ENCODE measurements around the gene COL18A1. TPM values are rescaled to one million over a fixed set of nuclear protein-coding genes. Genes with fewer than 3 reads are reported as not detected.

Gene COL18A1
- total RNA-seq, 1 donor from 2014 or later = 535 TPM

- TF ChIP-seq, protein P1, sequence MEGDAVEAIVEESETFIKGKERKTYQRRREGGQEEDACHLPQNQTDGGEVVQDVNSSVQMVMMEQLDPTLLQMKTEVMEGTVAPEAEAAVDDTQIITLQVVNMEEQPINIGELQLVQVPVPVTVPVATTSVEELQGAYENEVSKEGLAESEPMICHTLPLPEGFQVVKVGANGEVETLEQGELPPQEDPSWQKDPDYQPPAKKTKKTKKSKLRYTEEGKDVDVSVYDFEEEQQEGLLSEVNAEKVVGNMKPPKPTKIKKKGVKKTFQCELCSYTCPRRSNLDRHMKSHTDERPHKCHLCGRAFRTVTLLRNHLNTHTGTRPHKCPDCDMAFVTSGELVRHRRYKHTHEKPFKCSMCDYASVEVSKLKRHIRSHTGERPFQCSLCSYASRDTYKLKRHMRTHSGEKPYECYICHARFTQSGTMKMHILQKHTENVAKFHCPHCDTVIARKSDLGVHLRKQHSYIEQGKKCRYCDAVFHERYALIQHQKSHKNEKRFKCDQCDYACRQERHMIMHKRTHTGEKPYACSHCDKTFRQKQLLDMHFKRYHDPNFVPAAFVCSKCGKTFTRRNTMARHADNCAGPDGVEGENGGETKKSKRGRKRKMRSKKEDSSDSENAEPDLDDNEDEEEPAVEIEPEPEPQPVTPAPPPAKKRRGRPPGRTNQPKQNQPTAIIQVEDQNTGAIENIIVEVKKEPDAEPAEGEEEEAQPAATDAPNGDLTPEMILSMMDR (conservative IDR thresholded peaks at IDR 0.05; ENCODE audit: low read depth, low read length) = no peak
- no peak for DNase-seq (ENCODE audit: low read depth)
- H3K4me3 ChIP-seq (ENCODE audit: low read depth, low read length) = no peak overlapping the region
Measured at GRCh38 chr21:45393021-45393420, 11.9 kb upstream of the COL18A1 start.

DNA sequence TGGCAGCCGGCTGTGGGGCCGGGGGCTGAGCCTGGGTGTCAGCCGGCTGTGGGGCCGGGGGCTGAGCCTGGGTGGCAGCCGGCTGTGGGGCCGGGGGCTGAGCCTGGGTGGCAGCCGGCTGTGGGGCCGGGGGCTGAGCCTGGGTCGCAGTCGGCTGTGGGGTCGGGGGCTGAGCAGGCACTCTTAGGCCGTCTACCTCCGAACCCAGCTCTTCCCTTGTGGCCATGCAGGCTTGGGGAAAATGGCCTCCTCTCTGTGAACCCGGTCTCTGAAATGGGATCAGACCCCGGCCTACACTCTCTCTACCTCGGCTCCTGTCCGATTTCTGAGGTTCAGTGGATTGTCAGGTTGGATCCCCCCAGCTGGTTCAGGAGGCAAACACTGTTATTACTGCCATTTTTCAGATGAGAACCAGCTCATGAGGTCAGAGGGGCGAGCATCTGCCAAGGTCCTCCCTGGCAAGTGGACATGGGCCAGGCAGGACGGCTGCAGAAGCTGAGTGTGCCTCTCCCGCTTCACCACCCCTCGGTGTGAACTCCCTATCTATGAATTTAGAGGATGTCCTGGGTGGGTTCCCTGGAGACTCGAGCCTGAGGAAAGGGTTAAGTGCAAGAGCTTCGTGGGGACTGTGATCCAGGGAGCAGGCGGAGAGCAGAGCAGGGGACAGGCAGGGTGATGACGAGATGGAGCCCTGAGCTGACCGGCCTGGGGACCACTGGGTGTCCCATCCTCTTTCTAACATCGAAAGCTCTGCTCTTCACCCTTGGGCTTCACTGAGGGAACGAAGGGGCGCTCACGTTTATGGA, 10.9 kb upstream of the COL18A1 start:
- TF ChIP-seq, protein P1 (conservative IDR thresholded peaks at IDR 0.05; ENCODE audit: low read depth, low read length) = no peak
- DNase-seq (ENCODE audit: low read depth) = no peak
- H3K4me3 ChIP-seq (ENCODE audit: low read depth, low read length) = no peak overlapping the region

- no peak for DNase-seq (ENCODE audit: low read depth)
- TF ChIP-seq, protein P1 (conservative IDR thresholded peaks at IDR 0.05; ENCODE audit: low read depth, low read length) = no peak
- H3K4me3 ChIP-seq (ENCODE audit: low read depth, low read length) = no peak overlapping the region
Measured at GRCh38 chr21:45396620-45396995, 8.4 kb upstream of the COL18A1 start.

- H3K4me3 ChIP-seq (ENCODE audit: low read depth, low read length) = no peak overlapping the region
- no peak for DNase-seq (ENCODE audit: low read depth)
- TF ChIP-seq, protein P1 (conservative IDR thresholded peaks at IDR 0.05; ENCODE audit: low read depth, low read length) = no peak
Measured at GRCh38 chr21:45397381-45397780, 7.6 kb upstream of the COL18A1 start.

DNA sequence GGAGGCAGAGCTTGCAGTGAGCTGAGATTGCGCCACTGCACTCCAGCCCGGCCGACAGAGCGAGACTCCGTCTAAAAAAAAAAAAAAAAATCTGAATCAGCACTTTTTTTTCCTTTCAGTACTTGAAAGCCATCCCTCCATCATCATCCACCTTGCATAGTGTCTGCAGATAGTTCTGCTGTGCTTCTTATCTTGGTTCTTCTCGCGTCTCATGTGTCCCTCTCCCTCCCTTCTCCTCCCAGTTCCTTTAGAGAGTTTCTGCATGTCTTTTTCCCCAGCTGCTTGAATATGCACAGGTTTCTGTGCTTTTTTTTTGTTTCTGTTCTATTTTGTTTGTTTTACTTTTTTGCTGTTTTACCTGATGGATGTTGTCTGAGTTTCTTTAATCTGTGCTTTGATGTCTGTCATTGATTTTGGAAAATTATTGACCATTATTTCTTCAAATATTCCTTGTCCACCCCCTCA, 3.9 kb upstream of the COL18A1 start:
- DNase-seq (ENCODE audit: low read depth) = no peak
- H3K4me3 ChIP-seq (ENCODE audit: low read depth, low read length) = no peak overlapping the region
- TF ChIP-seq, protein P1 (conservative IDR thresholded peaks at IDR 0.05; ENCODE audit: low read depth, low read length) = no peak

DNA sequence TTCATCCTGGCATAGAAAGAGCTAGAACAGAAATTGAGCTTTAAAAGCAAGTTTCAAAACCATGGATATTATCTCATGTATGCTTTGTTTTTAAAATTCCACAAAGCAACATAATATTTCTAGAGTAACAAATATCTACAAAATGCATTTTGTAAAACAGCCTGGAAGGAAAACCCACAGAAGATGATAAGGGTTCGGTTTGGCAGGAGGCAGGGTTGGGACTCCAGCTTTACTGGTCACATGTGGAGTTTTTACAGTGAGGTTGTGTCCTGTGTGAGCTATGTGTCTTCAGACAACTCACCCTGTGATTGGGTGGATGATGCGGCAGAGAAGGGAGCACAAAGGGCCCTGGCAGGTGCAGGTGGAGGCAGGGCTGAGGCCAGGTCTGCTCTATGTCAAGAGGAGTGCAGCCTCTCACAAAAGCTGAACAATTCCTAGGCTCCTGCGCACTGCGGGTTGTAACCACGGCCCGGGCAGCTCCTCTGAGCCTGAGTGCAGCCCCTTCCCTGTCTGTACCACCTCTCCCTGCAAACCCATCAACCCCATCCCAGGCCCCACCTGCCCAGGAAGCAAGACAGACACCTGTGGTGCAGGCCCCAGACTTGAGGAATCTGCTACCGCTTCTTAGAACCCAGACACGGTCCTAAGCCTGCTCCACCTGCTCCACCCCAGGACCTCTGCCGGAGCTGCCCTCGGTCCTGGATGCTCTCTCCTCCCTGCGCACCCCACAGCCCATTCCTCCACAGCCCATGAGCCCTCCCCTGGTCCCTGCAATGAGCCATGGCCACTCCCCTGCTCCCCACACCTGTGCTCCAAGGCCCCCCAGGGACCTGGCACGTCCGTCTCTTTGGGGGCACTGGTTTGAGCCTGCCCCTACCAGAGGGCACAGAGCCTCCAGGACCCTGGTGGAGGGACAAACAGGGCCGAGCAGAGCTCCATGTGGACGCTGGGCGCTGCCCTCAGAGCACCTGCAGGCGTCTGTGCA, 2.8 kb upstream of the COL18A1 start:
- TF ChIP-seq, protein P1 (conservative IDR thresholded peaks at IDR 0.05; ENCODE audit: low read depth, low read length) = no peak
- H3K4me3 ChIP-seq (ENCODE audit: low read depth, low read length) = no peak overlapping the region
- DNase-seq (ENCODE audit: low read depth) = no peak

All from epithelial cell of proximal tubule (primary cell).